WTC11 (cell line): Measurements from ENCODE around the gene FAM187B. TPM values are rescaled to one million over a fixed set of nuclear protein-coding genes. Genes with fewer than 3 reads are reported as not detected.

Source experiments
- ATAC-seq: fragments of 200-7000 bp; cut with Tn5 transposase; 2 replicates; pipeline ENCODE4 v1.10.0; 2021; ENCODE audit warnings: mild to moderate bottlenecking, moderate library complexity
- CTCF ChIA-PET: fragments of 300-600 bp; sonication (Branson Sonifier 250); formaldehyde crosslinking; loops from one replicate; lab custom pipeline; 2021; ENCODE audit warnings: antibody characterized with exemption; lab: Charles Lee
- POLR2A ChIA-PET: fragments of 350-600 bp; sonication (Branson Sonifier 250); formaldehyde crosslinking; loops from one replicate; lab custom pipeline; 2021; ENCODE audit warnings: antibody characterized with exemption; lab: Charles Lee
- DNase-seq: peaks from one replicate; pipeline ENCODE4 v3.0.0; 2021; ENCODE audit warnings: low spot score
- H3K27ac Mint-ChIP-seq: 2 replicates; pipeline ENCODE4 v1.8.0; 2021; ENCODE audit warnings: mixed read lengths
- H3K27me3 Mint-ChIP-seq: 2 replicates; pipeline ENCODE4 v1.8.0; 2021; ENCODE audit warnings: low read depth, mild to moderate bottlenecking, moderate library complexity, mixed read lengths
- H3K36me3 Mint-ChIP-seq: 2 replicates; pipeline ENCODE4 v1.8.0; 2021; ENCODE audit warnings: mixed read lengths
- H3K4me1 Mint-ChIP-seq: 2 replicates; pipeline ENCODE4 v1.8.0; 2022; ENCODE audit warnings: mixed read lengths
- H3K4me3 Mint-ChIP-seq: 2 replicates; pipeline ENCODE4 v1.8.0; 2021; ENCODE audit warnings: mild to moderate bottlenecking, moderate library complexity, mixed read lengths
- H3K9me3 Mint-ChIP-seq: 2 replicates; pipeline ENCODE4 v1.8.0; 2021; ENCODE audit warnings: mixed read lengths
- AR ChIP-seq: fragments of 250-450 bp; sonication (Bioruptor Pico); IDR thresholded peaks from 2 replicates; pipeline ENCODE4 v1.9.0; 2021; ENCODE audit warnings: mild to moderate bottlenecking
- ARID4B ChIP-seq: sonication (generic); formaldehyde crosslinking; IDR thresholded peaks from 2 replicates; pipeline ENCODE4 v1.8.0; 2023; ENCODE audit warnings: missing genetic modification reagents, mild to moderate bottlenecking, borderline replicate concordance
- FOXP1 ChIP-seq: sonication (generic); formaldehyde crosslinking; IDR thresholded peaks from 2 replicates; pipeline ENCODE4 v1.8.0; 2022; ENCODE audit warnings: missing genetic modification reagents, mild to moderate bottlenecking, moderate library complexity, borderline replicate concordance
- IRF1 ChIP-seq: sonication (generic); formaldehyde crosslinking; IDR thresholded peaks from 2 replicates; pipeline ENCODE4 v1.8.0; 2023; ENCODE audit warnings: missing genetic modification reagents
- MYBL2 ChIP-seq: sonication (generic); formaldehyde crosslinking; IDR thresholded peaks from 2 replicates; pipeline ENCODE4 v1.8.1; 2023; ENCODE audit warnings: mild to moderate bottlenecking, moderate library complexity, missing genetic modification reagents
- NR1H2 ChIP-seq: sonication (generic); formaldehyde crosslinking; IDR thresholded peaks from 2 replicates; pipeline ENCODE4 v1.9.0; 2021; ENCODE audit warnings: mild to moderate bottlenecking, moderate library complexity, missing genetic modification reagents
- USF1 ChIP-seq: sonication (generic); formaldehyde crosslinking; IDR thresholded peaks from 2 replicates; pipeline ENCODE4 v1.8.0; 2022; ENCODE audit warnings: mild to moderate bottlenecking, missing genetic modification reagents
- USF2 ChIP-seq: sonication (generic); formaldehyde crosslinking; IDR thresholded peaks from 2 replicates; pipeline ENCODE4 v1.8.1; 2023; ENCODE audit warnings: mild to moderate bottlenecking, missing genetic modification reagents, moderate library complexity
- ZNF671 ChIP-seq: fragments of 250-450 bp; sonication (Bioruptor Pico); IDR thresholded peaks from 2 replicates; pipeline ENCODE4 v1.8.0; 2021; ENCODE audit warnings: mild to moderate bottlenecking
- total RNA-seq: library from RNA; stranded (reverse); gene quantifications from 3 replicates; pipeline ENCODE4 v1.2.3, GENCODE V29; 2021

FAM187B gene
- total RNA-seq, 1 experiment from 2014 or later, result 0.20 TPM

GRCh38 chr19:35219008-35219407 lies 9.5 kb downstream of the FAM187B start:
- ATAC-seq, result no peak
- H3K4me3 Mint-ChIP-seq, result no peak overlapping the region
- CTCF ChIA-PET, result interaction anchor here (0.9 kb wide), 1 partner anchor 175 kb away, joined by 5 read pairs; no protein-coding TSS in a partner anchor

GRCh38 chr19:35217649-35217990 lies 10.9 kb downstream of the FAM187B start:
- Mint-ChIP-seq H3K27me3 (peaks cover 6% of the 10 kb centered on the region), H3K4me1 (peaks cover 17% of the 10 kb centered on the region), H3K4me3 (no peak overlapping the region), H3K27ac (no peak overlapping the region), H3K36me3 (peaks cover 12% of the 10 kb centered on the region)
- ATAC-seq, result no peak
- TF ChIP-seq ZNF671 (no peak), AR (no peak)
- TF ChIP-seq, all 79 proteins: peak for 0
- DNase-seq, result no peak
- peaks cover 40% of the 10 kb centered on the region for H3K9me3 Mint-ChIP-seq
- POLR2A ChIA-PET, result no interaction called here
- CTCF ChIA-PET, result interaction anchor here (0.9 to 2.4 kb wide), 4 partner anchors 17 to 151 kb away, joined by 3 to 13 read pairs (median 4); partner anchors contain the start of gene FXYD7

More at GRCh38 chr19:35219008-35219407, 9.5 kb downstream of the FAM187B start:
- Mint-ChIP-seq H3K27ac (no peak overlapping the region), H3K36me3 (peaks cover 12% of the 10 kb centered on the region), H3K9me3 (peaks cover 46% of the 10 kb centered on the region), H3K27me3 (peaks cover 13% of the 10 kb centered on the region), H3K4me1 (peaks cover 17% of the 10 kb centered on the region)
- DNase-seq, result no peak
- TF ChIP-seq NR1H2 (CRISPR knock-in tag) (no peak), MYBL2 (CRISPR knock-in tag) (no peak), ARID4B (CRISPR knock-in tag) (no peak), FOXP1 (CRISPR knock-in tag) (no peak)
- POLR2A ChIA-PET, result no interaction called here

GRCh38 chr19:35216833-35217648 lies 11.5 kb downstream of the FAM187B start:
- DNase-seq, result peak; percentile 59
- ChIA-PET CTCF (interaction anchor here (0.5 to 2.4 kb wide), 9 partner anchors 16 to 197 kb away, joined by 3 to 13 read pairs (median 3); partner anchors contain the start of gene FXYD7), POLR2A (no interaction called here)
- Mint-ChIP-seq H3K4me3 (no peak overlapping the region), H3K4me1 (peaks cover 17% of the 10 kb centered on the region), H3K27ac (no peak overlapping the region), H3K27me3 (peaks cover 5% of the 10 kb centered on the region; the same call in 1 of the 2 replicates), H3K36me3 (peaks cover 12% of the 10 kb centered on the region), H3K9me3 (peaks cover 35% of the 10 kb centered on the region)
- TF ChIP-seq IRF1 (CRISPR knock-in tag) (no peak), USF2 (CRISPR knock-in tag) (peak; percentile 75), USF1 (CRISPR knock-in tag) (peak; percentile 67)
- peak; percentile 60 for ATAC-seq
